GM18498 (cell line): ENCODE data around the gene SVOP.

Source experiments
- ATAC-seq: cut with Tn5 transposase; IDR thresholded peaks from one replicate; pipeline ENCODE4 v1.9.1; 2021; ENCODE audit warnings: mild to moderate bottlenecking, moderate library complexity; ENCODE audit not compliant: unreplicated experiment

The SVOP gene

DNA sequence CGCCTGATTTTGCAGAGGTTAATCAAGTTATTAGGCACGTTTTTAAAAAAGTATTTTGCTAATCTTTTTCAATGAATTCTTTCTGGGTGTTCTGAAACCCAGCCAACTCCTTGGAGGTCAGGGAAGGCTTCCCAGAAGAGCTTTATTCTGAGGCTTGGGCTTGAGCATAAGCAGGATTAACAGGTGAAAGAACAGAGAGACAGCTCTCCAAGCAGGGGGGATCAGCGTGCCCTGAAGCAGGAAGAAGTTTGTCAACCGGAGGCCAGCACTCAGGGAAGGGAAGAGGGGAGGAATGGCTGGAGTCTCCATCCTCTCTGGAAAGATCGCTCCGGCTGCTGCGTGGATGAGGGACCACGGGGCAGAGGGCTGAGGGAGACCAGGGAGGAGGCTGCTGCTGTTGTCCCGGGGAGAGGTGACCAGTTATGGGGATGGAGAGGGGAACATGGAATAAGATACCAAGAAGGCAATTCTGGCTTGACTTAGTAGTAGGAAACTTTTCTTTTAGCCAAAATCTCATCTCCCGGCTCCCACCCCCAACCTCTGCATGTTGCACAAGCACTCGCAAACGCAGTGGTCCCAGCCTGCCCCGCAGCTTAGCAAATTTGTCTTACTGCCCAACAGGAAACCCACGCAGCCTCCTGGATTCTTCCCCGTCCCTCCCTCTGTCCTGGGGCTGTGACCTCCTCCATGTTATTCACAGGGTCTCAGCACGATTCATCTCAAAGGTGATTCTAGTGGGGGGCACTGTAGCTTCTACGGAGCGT is 162.4 kb downstream of the SVOP start:
- no peak for ATAC-seq
